Measurements from ENCODE around the gene GABRB3.

The GABRB3 gene

GRCh38 chr15:26561130-26561529, 211.7 kb downstream of the GABRB3 start:
- no peak for DNase-seq (ENCODE audit: low read depth, low spot score)

GRCh38 chr15:26555898-26556297, 217.0 kb downstream of the GABRB3 start:
- DNase-seq (ENCODE audit: low read depth, low spot score) = no peak

- DNase-seq (ENCODE audit: low read depth, low spot score) = no peak
These were observed 221.4 kb downstream of the GABRB3 start for GRCh38 chr15:26551473-26551872.

GRCh38 chr15:26550880-26551279, 222.0 kb downstream of the GABRB3 start:
- DNase-seq (ENCODE audit: low read depth, low spot score) = no peak

GRCh38 chr15:26537663-26538062, 235.2 kb downstream of the GABRB3 start:
- DNase-seq (ENCODE audit: low read depth, low spot score) = no peak

GRCh38 chr15:26531489-26531888, 241.4 kb downstream of the GABRB3 start:
- no peak for DNase-seq (ENCODE audit: low read depth, low spot score)

GRCh38 chr15:26525096-26525495, 247.8 kb downstream of the GABRB3 start:
- no peak for DNase-seq (ENCODE audit: low read depth, low spot score)

GRCh38 chr15:26521691-26522198, 251.1 kb downstream of the GABRB3 start:
- DNase-seq (ENCODE audit: low read depth, low spot score) = no peak

GRCh38 chr15:26521130-26521529, 251.7 kb downstream of the GABRB3 start:
- no peak for DNase-seq (ENCODE audit: low read depth, low spot score)

GRCh38 chr15:26518885-26519284, 254.0 kb downstream of the GABRB3 start:
- DNase-seq (ENCODE audit: low read depth, low spot score) = no peak

- DNase-seq (ENCODE audit: low read depth, low spot score) = no peak
These were observed 256.5 kb downstream of the GABRB3 start for GRCh38 chr15:26516102-26516980.

GRCh38 chr15:26504009-26504408, 268.9 kb downstream of the GABRB3 start:
- DNase-seq (ENCODE audit: low read depth, low spot score) = no peak

Measured in brain pericyte (primary cell).